Upper lobe of left lung (tissue), 4 donors: Measurements from ENCODE around the gene NT5E.

Experiments used
- CTCF ChIP-seq, 6 experiments: fragments of 450-650 bp in 4 of 6; fragments of 200-600 bp in 2 of 6; sonication (generic) in 2 of 6; IDR thresholded peaks; one replicate each; pipeline ENCODE4 v1.5.1; 2016 to 2019; ENCODE audit warnings: antibody characterized with exemption in 6 of 6
- EP300 ChIP-seq, 4 donors: sonication (generic); formaldehyde crosslinking; IDR thresholded peaks; one replicate each; pipeline ENCODE4 v1.5.1; 2017; ENCODE audit warnings: antibody characterized with exemption in 4 of 4, control low read depth in 2 of 4

GRCh38 chr6:85544776-85545175, 94.9 kb downstream of the NT5E start:
- TF ChIP-seq CTCF (IDR thresholded peaks at IDR 0.05) = no peak
- no peak for TF ChIP-seq EP300 (IDR thresholded peaks at IDR 0.05)
